OCI-LY1 (cell line): ENCODE measurements around the gene C3.

Experiments used
- H2AFZ ChIP-seq: fragments of 200-600 bp; sonication (generic), shearing (Covaris generic); 2 replicates; pipeline ENCODE4 v1.6.0; 2014; ENCODE audit warnings: antibody characterized with exemption, mild to moderate bottlenecking, low read length
- H3F3A ChIP-seq: fragments of 200-600 bp; sonication (generic), shearing (Covaris generic); 2 replicates; pipeline ENCODE4 v1.6.0; 2014; ENCODE audit warnings: mild to moderate bottlenecking, antibody characterized with exemption, low read length, moderate library complexity; ENCODE audit not compliant: insufficient read depth
- H3K27ac ChIP-seq: fragments of 200-600 bp; sonication (generic); 2 replicates; pipeline ENCODE4 v1.5.1; 2014; ENCODE audit warnings: low read length, mixed run types, mild to moderate bottlenecking, low read depth; ENCODE audit not compliant: poor library complexity, severe bottlenecking
- H3K27me3 ChIP-seq: fragments of 200-600 bp; sonication (generic); 2 replicates; pipeline ENCODE4 v1.6.0; 2014; ENCODE audit warnings: antibody characterized with exemption, mild to moderate bottlenecking, low read length, moderate library complexity; ENCODE audit not compliant: insufficient read depth
- H3K36me3 ChIP-seq: fragments of 200-600 bp; sonication (generic); 2 replicates; pipeline ENCODE4 v1.6.1; 2014; ENCODE audit warnings: mild to moderate bottlenecking, antibody characterized with exemption, low read length, moderate library complexity, mixed read lengths; ENCODE audit not compliant: insufficient read depth
- H3K4me1 ChIP-seq: fragments of 200-600 bp; sonication (generic); 2 replicates; pipeline ENCODE4 v1.5.1; 2014; ENCODE audit warnings: mild to moderate bottlenecking, low read length, moderate library complexity; ENCODE audit not compliant: insufficient read depth, severe bottlenecking
- H3K4me2 ChIP-seq: fragments of 200-600 bp; sonication (generic), shearing (Covaris generic); 2 replicates; pipeline ENCODE4 v1.6.1; 2014; ENCODE audit warnings: low read length
- H3K4me3 ChIP-seq: fragments of 200-600 bp; sonication (generic); 2 replicates; pipeline ENCODE4 v1.5.1; 2014; ENCODE audit warnings: low read length, low read depth, mild to moderate bottlenecking, mixed read lengths; ENCODE audit not compliant: poor library complexity, severe bottlenecking
- H3K79me2 ChIP-seq: fragments of 200-600 bp; shearing (Covaris generic); 2 replicates; pipeline ENCODE4 v1.6.1; 2016; ENCODE audit warnings: mixed run types, low read length, mixed read lengths; ENCODE audit not compliant: insufficient read depth
- H3K9ac ChIP-seq: fragments of 200-600 bp; sonication (generic), shearing (Covaris generic); 2 replicates; pipeline ENCODE4 v1.6.1; 2014; ENCODE audit warnings: mild to moderate bottlenecking, low read length, mixed read lengths
- H3K9me2 ChIP-seq: fragments of 200-600 bp; sonication (generic), shearing (Covaris generic); 2 replicates; pipeline ENCODE4 v1.6.1; 2014; ENCODE audit warnings: low read depth, mild to moderate bottlenecking, low read length, mixed read lengths
- H3K9me3 ChIP-seq: fragments of 200-600 bp; shearing (Covaris generic); 2 replicates; pipeline ENCODE4 v1.6.1; 2014; ENCODE audit warnings: low read length, mixed read lengths
- H4K20me1 ChIP-seq: fragments of 200-600 bp; sonication (generic), shearing (Covaris generic); 2 replicates; pipeline ENCODE4 v1.6.0; 2016; ENCODE audit warnings: mild to moderate bottlenecking, low read length; ENCODE audit not compliant: insufficient read depth
- EZH2 ChIP-seq: fragments of 200-600 bp; sonication (generic), shearing (Covaris generic); IDR thresholded peaks from 2 replicates; pipeline ENCODE4 v1.8.0; 2017; ENCODE audit warnings: borderline replicate concordance, mixed run types, mild to moderate bottlenecking, antibody characterized with exemption, low read length, moderate library complexity, mixed read lengths
- TF ChIP-seq, protein P1 (sequence below): fragments of 200-600 bp; sonication (generic), shearing (Covaris generic); IDR thresholded peaks from 2 replicates; pipeline ENCODE4 v1.5.1; 2017; ENCODE audit warnings: mild to moderate bottlenecking, antibody characterized with exemption, low read length, moderate library complexity, mixed read lengths

The C3 gene

DNA sequence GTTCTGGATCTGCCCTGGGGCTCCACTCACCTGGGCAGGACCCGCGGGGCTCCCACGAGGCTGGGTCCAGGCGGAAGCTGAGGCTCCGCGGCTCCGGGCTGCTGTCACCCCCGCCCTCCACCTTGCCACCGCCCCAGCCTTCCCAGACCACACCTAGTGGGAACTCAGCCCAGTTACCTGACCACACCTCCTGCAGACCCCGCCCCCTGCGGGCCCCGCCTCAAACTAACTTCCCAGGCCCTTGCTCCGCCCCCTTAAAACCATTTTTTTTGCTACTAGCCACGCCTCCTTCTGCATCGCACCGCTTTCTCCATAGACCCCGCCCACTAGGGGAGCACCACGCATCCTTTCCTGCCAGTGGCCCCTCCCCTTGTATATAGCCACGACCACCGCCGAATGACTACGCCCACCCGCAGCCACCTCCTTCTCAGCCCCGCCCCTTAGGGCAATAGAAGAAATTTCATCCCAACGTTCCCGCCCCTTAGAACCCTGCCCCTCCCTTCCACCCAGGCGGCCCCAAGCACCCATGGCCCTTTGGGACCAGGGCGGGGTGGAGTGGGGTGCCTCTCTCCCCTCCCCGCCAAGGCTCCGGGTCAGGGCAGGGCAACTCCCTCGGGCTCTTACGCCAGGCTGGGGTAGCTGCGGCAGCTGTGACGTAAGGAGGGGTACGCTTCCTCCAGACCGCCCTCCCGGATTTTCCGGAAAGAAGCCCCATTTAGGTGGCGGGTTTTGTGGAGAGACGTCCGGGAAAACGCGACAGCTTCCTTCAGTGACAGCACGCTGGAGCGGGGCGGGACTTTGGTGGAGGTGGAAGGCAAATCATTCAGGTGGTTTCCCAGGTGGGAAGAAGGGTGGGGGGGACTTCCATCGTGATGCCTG lies 47.1 kb upstream of the C3 start, which contains the start of gene SH2D3A:
Gene SH2D3A (minus strand): TSS at position 79 of the 879 bp plus-strand sequence. CDS start 3,687 bp downstream, outside the sequence.
- Histone ChIP-seq H3K4me1 (peaks cover 32% of the 10 kb centered on the region), H3K36me3 (no peaks in the 10 kb centered on the region), H3F3A (0 out of 2 replicates have a peak, but pooled peaks cover 4% of the 10 kb centered on the region), H2AFZ (no peak within 1 kb of the TSS), H3K4me3 (peak within 1 kb of the TSS; percentile 81), H3K79me2 (no peaks in the 10 kb centered on the region), H3K4me2 (peak within 1 kb of the TSS; percentile 100), H3K9me3 (no peaks in the 10 kb centered on the region), H3K9ac (peak within 1 kb of the TSS; percentile 78), H3K27ac (peak within 1 kb of the TSS; percentile 79), H3K9me2 (no peaks in the 10 kb centered on the region), H3K27me3 (no peaks in the 10 kb centered on the region), H4K20me1 (no peaks in the 10 kb centered on the region)
- TF ChIP-seq EZH2 = no peak
- TF ChIP-seq, protein P1, sequence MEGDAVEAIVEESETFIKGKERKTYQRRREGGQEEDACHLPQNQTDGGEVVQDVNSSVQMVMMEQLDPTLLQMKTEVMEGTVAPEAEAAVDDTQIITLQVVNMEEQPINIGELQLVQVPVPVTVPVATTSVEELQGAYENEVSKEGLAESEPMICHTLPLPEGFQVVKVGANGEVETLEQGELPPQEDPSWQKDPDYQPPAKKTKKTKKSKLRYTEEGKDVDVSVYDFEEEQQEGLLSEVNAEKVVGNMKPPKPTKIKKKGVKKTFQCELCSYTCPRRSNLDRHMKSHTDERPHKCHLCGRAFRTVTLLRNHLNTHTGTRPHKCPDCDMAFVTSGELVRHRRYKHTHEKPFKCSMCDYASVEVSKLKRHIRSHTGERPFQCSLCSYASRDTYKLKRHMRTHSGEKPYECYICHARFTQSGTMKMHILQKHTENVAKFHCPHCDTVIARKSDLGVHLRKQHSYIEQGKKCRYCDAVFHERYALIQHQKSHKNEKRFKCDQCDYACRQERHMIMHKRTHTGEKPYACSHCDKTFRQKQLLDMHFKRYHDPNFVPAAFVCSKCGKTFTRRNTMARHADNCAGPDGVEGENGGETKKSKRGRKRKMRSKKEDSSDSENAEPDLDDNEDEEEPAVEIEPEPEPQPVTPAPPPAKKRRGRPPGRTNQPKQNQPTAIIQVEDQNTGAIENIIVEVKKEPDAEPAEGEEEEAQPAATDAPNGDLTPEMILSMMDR = no peak

DNA sequence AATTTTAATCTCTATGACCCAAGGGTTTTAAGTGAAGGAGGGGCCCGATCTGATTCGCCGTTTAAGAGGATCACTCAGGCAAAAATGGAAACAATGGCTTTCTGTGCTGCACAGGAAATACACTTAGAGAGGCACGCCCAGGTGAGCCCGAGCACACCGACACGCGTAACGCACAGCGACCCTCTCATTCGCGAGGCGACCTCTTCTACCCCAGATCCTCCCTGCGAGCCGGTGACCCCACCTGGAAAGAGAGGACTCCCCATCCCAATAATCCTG lies 46.6 kb upstream of the C3 start:
- Histone ChIP-seq H4K20me1 (no peaks in the 10 kb centered on the region), H3K9me3 (no peaks in the 10 kb centered on the region), H3K27me3 (no peaks in the 10 kb centered on the region), H3K27ac (peak overlapping the region; percentile 79), H3K4me2 (peak overlapping the region; percentile 100), H3K36me3 (no peaks in the 10 kb centered on the region; the same call in 1 of the 2 replicates), H3F3A (0 out of 2 replicates have a peak, but pooled peaks cover 4% of the 10 kb centered on the region), H3K4me3 (peak overlapping the region; percentile 81), H3K9me2 (no peaks in the 10 kb centered on the region), H3K4me1 (peaks cover 28% of the 10 kb centered on the region), H2AFZ (no peak overlapping the region), H3K79me2 (no peaks in the 10 kb centered on the region), H3K9ac (peak overlapping the region; percentile 78)
- TF ChIP-seq, protein P1 = no peak
- TF ChIP-seq EZH2 = no peak

DNA sequence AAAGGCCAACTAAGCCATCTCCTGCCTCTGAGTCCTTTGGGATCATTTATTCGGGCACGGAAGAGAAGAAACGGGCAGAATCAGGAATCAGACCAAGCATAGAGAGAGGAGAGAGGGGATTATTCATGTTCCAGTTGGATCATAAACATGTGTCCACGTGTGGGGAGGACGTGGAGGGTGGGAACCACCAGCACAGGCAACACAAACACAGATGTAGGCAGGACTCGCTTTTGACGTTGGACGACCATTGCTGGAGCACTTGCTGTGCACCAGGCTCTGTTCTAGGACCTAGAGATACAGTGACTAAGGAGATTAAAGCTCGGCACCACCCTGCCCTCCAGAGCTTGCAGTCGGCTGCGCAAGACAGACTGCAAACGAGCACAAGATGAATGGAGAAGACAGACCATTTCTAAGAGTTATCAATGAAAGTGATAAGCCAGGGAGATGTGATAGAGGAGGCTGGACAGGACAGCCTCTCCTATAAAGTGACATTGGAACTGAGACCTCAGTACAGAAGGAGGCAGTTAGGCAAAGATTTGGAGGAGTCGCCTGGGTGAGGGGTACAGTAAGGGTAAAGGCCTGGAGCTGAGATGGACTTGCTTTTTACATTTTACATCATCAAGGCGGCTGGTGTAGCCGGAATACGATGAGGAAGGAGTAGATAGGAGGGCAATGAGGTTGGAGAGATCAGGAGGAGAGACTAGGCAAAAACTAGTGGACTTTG lies 46.1 kb upstream of the C3 start:
- no peaks in the 10 kb centered on the region for H3K27me3 ChIP-seq
- H3K9me3 ChIP-seq = no peaks in the 10 kb centered on the region
- H3K27ac ChIP-seq = peak overlapping the region; percentile 79
- no peak overlapping the region for H2AFZ ChIP-seq
- H4K20me1 ChIP-seq = no peaks in the 10 kb centered on the region
- H3K4me1 ChIP-seq = peaks cover 28% of the 10 kb centered on the region
- H3K4me2 ChIP-seq = peak overlapping the region; percentile 100
- TF ChIP-seq, protein P1 = no peak
- TF ChIP-seq EZH2 = no peak
- peak overlapping the region; percentile 81 for H3K4me3 ChIP-seq
- no peaks in the 10 kb centered on the region for H3K79me2 ChIP-seq
- no peaks in the 10 kb centered on the region for H3K9me2 ChIP-seq
- peaks cover 4% of the 10 kb centered on the region for H3K36me3 ChIP-seq
- H3F3A ChIP-seq = 0 out of 2 replicates have a peak, but pooled peaks cover 4% of the 10 kb centered on the region
- peak overlapping the region; percentile 78 for H3K9ac ChIP-seq
